A549 treated with Hydrocortisone at 1 μM for 4 hours (cell line): ENCODE results near the gene PLXNC1. TPM values are rescaled to one million over a fixed set of nuclear protein-coding genes. Genes with fewer than 3 reads are reported as not detected.

Experiments
- total RNA-seq: library from RNA; stranded (reverse); fragments of 200-300 nt; extraction: Qiagen RNA extraction; gene quantifications from 5 replicates; pipeline ENCODE4 v1.2.3, GENCODE V29; 2022

Gene PLXNC1
- 0.06 to 0.43 TPM (median 0.15 TPM) in 5 replicates for total RNA-seq

GRCh38 chr12:94147991-94148738, at the start of gene PLXNC1:
TSS of gene PLXNC1 (plus strand) at chr12:94148577. CDS start at chr12:94148972, 395 bp downstream.

